GM21723 (cell line): Measurements from ENCODE around the gene GNG12.

Experiments
- ATAC-seq: cut with Tn5 transposase; IDR thresholded peaks from one replicate; pipeline ENCODE4 v1.9.1; 2021; ENCODE audit warnings: mild to moderate bottlenecking, moderate library complexity; ENCODE audit not compliant: unreplicated experiment

The GNG12 gene

DNA sequence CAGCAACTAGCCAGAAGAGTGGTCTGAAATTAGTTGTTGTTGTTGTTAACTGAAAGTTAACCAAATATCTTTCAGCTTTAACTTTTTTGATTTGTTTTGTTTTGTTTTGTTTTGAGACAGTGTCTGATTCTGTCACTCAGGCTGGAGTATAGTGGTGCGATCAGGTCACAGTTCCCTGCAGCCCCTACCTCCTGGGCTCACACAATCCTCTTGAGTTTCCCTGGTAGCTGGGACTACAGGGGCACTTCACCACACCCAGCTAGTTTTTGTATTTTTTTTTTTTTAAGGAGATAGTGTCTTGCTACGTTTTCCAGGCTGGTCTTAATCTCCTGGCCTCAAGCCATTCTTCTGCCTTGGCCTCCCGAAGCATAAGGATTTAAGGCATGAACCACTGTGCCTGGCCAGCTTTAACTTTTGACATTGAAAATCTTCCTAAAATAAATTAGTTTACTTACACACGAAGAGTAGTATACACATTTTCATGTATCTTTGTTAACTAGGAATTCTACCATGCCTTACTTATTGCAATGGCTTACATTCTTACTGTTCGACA, 45.0 kb downstream of the GNG12 start:
- no peak for ATAC-seq

DNA sequence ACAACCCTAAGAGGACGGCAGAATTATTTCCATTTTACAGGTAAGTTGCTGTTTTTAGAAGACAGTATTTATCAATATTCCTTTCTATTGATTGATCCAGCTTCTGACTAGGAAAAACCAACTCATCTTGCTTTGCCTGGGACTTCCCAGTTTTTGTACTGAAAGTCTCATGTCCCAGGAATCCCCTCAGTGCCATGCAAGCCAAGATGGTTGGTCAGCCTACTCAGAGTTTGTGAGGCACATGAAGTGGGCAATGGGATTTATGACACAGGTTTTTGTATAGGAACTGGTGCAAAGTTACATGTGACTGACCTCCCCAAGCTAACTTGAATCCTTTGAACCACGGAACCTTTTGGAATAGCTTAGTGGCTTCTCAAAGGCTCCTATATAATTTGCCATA, 45.5 kb downstream of the GNG12 start:
- ATAC-seq: no peak

DNA sequence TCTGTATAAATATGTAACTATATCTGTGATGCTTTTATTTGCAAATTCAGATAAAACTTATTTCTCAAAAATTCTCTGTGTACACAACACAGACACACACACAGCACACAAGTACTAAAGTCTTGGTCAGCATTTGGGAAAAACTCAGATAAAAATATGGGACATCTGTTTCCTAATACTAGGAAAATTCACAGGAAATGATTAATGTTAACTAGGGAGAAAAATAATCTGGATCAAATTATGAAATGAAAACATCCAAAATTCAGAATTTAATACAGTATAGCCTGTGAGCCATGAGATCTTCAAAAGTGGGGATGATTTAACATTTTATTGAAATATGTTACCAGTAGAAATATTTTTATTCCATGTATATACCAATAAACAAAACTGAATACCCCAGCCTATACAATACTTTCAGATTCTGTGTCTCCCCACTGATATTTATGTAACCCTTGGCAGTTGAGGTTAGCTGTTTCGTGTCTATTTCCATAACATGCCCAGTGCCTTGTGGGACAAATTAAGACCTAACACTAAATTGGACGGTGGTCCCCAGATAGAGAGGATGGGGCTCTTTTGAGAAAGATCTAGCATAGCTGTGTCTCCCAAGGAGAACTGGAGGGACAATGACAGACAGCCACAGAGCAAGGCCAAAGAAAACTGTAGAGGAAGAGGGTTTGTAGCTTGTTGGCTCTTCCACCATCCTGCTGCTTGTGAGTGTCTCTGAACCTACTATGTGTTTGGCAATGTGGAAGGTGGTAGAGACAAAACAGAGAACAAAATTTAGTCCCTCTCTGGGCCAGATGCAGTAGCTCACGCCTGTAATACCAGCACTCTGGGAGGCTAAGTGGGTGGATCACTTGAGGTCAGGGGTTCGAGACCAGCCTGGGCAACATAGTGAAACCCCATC, 47.2 kb downstream of the GNG12 start:
- ATAC-seq: no peak

DNA sequence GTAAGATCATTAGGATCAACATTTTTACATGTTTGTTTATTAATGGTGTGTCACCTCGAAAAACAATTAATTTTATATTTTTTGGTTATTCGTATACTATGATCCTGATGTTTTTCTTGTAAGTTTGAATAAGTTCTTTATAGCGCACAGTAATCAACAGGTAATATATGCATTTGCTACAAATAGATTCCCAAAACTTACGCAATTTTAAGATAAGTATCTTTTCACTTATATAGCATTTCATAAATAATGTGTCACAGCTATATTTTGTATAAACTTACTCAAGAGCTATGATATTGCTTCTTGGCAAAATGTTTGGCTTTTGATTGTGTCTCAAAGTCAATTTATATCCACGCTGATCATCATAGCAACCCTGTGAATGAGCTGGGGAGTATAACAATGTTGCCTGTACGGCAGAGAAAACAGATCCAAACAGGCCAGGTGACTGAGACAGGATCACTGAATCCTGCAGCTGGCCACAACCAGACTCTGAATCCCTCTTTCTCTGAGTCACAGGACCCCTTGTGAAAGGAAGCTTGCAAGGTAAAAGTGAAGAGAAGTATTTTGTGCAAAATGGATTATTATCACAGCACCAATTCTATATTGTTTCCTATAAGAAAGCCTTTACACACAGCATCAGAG, 48.6 kb downstream of the GNG12 start:
- ATAC-seq: no peak

DNA sequence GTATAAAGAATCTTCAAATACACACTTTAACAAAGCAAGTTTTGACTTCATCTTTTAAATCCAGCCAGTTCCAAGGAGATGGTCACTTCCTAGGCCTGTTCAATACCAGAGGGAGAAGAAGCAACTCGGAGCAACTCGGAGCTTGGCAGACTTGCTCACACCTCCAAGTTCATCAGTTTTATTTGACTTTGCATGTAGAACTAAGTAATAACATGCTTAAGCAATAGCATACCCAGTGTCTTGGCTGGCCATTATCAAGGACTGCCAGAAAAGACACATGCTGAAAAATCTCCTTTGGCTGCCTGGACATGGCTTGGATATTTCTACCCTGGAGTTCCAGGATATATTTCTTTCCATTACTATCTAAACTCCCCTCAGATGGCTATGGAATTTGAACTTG, 52.6 kb downstream of the GNG12 start:
- ATAC-seq: no peak

DNA sequence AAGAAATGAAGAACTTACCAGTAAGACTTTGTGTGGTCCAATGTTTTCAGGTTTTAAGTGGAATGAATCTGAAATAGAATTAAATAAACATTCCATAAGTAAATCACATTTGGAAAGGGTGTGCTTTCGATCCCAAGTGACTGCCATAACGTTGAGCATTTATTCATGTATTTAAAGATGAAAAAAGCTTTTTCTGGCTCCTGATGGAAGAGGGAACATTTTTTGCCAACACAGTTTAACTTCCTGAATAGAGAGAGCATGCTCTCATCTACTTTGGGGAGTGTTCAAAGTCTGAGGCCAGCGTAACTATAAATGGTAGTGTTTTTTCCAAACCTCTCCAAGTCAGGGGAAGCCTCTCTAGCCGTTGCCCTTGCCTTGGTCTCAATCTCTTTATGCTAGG, 55.8 kb downstream of the GNG12 start:
- no peak for ATAC-seq

DNA sequence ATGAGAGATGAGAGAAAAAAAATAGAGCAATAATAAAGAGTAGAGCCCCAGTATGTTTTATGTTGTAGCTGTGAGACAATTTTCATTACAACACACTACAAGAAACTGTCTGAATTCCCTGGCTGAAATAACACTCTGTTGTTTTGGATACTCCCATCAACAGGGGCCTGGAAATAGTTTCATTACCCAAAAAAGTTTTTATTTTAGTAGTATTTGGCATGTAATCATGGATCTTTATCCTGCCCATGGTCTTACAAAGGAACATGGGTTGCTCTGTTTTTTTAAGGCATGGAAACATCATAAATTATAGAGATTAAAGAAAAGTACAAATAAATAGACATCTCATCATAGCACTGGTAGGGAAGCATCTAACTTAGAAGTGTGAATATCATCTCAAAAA, 56.3 kb downstream of the GNG12 start:
- ATAC-seq: no peak

DNA sequence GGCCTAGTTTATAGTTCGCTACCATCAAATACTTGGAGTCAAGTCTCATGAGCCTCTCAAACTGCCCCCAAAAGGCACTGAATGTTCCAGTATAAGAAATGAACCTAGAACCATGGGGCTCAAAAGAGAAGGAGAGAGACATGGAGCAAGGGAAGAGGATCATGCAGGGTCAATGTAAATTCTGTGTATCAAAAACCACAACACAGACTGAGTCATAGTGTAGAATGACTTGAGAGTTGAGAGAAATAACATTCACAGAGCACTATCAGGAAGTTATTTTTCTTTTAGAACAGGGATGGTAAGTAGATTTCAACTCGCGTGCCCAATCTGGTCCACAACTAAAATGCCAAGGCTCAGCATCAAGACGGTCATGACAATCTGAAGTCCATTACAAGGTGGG, 59.8 kb downstream of the GNG12 start:
- no peak for ATAC-seq

DNA sequence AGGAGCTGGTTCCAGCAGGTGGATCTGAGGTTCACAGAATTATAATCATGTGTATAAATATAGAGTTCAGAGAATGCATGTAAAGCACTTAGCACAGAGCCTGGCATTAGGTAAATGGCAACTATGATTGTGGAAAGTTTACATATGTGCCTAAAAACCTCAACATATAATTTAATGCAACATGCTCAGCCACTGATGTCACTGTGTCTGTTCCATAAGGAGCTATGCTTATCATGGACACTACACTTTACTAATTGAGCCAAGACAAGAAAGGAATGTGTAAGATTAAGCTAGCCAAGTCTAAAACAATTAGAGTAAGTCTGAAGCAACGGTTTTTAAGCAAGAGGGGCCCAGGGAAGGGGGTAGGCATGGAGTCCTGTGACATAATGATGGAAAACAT, 61.5 kb downstream of the GNG12 start:
- ATAC-seq: no peak

DNA sequence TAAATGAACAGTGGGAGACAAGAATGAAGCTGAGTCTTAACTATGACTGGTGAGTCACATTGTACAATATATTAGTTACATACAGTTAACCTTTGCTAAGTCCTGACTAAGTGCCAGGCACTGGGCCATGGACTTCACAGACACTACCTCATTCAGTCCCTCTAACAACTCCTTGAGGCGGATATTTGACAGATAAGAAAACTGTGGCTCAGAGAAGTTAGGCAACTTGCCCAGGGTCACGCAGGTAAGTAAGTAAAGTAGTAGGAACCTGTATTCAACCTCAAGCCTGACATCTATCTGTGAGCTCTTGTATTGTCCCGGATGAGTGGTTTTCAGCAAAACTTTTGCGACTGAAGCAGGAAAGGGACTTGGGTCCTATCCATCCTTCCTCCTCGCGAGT, 62.1 kb downstream of the GNG12 start:
- ATAC-seq: no peak

DNA sequence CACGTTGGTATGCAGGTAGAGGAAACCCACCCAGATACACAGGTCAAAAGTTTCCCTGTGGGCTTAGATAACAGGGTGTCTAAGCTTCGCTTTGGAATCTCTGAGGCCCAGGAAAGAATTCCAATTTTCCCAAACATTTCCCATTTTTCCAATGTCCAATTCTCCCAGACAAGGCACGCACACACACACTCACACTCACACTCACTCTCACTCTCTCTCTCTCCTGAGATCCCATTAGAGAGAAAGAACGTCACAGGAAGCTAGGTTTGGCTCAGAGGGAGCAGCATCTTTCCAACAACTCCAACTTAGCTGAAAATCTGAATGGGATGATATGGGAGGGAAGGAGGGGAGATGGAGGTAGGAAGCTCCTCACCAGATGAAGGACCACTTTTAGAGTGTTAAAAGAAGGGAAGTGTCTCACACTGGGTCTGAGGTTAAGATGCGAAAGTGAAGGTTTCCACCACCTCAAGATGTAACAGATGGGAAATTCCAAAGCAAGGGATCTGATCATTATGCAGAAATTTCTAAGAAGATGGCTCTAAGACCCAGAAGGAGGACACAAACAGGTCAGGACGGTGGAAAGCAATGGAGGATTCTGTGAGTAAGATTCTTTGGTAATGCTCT, 63.5 kb downstream of the GNG12 start:
- no peak for ATAC-seq

DNA sequence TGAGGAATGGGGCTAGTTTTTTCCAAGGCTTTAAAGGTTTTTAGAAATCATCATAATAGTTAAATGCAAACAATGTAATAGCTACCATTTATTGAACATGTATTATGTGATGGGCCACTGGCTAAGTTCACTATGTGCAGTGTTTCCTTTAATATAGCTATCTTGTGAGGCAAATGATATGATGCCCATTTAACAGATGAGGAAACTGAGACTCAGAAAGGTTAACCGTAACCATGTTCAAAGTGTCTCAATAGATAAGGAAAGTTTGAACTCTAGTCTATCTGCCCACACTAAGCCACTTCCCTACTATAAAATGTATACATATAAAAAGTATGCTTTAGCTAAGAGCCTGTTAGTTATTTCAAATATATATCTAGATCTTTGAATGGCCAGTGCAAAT, 64.8 kb downstream of the GNG12 start:
- ATAC-seq: no peak

DNA sequence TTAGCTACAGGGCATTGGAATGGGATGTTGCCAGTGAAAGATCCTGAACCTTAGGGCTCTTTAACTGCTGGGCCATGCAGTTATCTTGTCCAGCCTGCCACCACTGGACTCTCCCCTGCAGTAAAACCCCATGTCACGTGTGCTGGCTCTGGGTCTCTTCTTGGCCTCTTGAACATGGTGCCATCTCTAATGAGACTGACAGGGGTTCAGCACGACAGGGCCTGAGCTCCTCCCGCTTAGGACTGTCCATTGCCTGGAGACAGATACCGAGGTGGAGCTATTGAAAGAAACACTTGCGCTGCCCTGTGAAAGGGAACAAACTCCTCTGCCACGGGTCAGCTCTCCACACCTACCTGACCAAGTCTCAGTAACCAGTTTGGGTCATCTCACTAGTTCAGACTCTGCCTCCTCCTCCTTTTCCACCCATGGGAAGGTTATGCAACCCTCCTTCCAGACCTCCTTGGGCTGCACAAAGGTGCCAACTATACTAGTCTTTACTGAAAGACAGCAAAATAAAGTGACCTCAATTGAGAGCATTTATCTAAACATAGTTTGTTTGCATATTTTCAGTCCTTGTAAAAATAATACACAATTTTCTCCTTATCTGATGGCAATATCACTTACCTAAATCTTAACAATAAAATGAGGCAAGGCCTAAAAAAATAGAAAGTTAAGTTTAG, 66.0 kb downstream of the GNG12 start:
- no peak for ATAC-seq

DNA sequence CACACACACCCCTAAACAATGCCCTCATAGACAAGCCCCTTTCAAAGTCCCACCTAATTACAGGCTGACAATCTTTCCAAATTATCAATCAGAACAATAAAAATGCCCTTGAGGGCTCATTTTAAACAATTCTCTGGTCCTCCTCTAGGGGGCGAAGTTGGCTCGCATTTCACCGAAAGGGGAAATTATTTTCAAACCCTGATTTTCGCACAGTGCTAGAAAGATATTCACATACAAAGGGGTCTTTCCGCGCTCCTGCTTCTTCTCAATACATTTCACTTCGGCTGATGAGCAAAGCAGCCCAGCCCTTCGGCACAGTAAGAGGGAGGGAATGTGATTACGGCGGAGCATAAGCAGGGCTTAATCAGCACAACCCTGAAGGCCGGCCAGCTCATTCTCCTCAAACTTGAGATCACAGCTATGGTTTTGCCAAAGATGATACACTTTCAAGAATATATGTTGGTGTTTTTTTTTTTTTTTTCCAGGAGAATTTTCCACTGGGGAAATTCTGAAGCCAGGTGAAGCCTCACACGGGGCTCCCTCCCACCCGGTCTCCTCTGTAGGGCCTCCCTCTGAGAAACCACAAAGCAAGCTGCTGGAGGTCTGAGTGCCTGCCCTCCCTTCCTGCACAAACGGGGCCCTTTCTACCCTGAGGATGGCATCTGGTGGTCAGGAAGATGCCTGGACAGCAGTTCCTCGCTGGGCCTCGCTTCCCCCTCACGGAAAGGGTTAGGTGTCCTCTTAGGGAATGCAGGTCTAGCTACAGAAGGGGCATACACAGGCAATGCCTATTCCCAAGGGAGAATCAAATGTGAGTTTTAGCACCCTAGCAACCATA, 66.9 kb downstream of the GNG12 start:
- ATAC-seq: peak; percentile 50

DNA sequence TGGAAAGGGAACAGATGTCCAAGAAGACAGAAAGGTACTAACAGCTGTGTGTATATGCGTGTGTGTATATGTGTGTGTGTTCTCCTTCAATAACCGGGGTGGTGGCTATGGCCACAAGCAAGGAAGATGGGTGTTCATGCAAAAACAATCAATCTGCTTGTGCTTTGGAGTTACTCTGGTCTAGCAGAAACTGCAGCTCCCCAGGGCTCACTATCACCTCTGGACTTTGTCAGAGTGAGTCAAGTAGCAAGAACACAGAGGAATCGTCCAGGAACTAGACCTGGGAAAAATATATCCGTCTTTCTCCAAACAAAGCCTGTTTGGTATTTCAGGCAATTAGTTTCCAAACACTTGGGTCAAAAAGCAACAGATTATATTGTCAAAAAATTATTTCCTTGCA, 68.6 kb downstream of the GNG12 start:
- no peak for ATAC-seq

DNA sequence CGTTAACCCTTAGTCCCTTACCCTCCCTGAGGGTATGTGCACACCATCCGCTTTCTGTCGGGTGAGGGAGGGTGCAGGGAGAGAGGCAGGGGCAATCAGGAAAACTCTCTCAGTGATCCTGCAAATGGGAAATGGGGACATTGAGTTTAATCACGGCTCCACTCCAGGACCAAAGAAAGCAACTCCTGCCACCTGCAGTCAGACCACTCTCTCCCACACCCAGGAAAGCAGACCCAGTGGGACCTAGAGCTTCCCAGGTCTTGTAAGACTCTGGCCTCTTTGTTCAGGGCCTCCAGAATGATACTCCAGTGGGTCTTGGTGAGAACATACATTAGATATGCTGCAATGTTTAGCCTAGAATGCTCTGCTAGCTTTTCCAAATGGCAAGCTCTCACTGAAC, 71.5 kb downstream of the GNG12 start:
- ATAC-seq: no peak

DNA sequence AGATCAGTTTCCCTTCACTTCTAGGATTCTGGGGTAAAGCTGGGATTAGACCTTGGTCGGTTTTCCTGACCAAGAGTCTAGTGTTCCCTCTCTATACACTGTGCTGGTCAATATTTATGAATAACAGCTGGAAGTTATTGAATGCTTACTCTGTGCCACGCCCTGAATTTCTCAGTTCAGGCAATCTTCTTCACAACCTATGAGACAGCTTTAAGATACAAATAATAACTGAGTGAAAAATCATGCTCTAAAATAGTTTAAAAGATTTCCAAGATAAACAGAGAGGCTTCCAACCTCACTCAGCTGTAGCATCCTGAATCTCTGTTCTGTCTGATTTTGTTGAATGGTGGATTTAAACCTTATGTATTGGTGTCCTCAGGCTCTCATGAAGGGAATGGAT, 72.2 kb downstream of the GNG12 start:
- no peak for ATAC-seq

DNA sequence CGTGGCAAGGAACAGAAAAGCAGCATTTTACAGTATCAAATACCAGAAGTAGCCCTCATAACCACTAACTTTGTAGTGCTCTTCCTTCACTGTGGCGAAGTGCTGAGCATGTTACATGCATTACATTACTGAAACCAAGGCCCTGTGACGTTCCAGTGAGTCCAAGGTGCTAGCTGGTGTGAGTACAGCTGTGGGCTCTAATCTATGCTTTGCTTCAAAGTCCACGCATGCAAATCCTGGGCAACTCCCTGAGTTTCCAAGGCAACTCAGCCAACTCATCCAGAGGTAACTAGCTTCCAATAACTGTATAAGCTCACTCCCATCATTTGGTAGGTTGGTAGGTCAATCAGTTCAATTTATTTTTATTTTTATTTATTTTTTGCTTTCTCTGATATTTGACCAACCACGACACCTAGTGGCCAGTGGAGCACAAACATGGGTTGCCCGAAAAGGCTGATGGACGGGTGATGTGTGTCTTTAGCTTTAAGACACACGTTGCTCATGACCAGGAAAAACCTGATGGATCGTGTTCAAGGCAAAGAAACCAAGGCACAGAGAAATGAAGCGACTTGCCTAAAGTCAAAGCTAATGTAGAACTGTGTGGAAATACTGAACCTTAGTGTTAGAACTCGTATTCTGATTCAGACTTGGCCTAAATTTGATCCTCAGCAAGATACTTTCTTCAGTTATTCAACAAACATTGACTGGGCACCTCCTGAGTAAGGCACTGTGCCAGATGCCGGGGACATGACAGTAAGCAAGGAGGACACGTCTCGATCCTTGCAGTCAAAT, 73.0 kb downstream of the GNG12 start:
- peak; percentile 100 for ATAC-seq

DNA sequence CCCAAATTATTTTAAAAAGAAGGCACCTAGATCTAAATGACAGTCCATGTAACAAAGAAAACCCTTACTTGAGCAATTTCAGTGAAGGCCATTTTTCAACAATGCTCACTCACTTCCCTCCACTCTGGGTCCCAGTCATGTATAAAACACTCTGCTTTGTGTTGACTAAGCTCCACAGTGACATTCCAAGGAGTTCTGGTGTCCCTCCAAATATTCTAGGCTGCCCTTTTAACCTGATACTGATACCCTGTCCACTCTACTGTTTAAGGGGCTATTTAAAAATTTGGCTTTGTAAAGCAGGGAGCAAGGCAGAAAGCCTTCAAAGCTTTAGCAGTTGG, 73.6 kb downstream of the GNG12 start:
- peak; percentile 15 for ATAC-seq

DNA sequence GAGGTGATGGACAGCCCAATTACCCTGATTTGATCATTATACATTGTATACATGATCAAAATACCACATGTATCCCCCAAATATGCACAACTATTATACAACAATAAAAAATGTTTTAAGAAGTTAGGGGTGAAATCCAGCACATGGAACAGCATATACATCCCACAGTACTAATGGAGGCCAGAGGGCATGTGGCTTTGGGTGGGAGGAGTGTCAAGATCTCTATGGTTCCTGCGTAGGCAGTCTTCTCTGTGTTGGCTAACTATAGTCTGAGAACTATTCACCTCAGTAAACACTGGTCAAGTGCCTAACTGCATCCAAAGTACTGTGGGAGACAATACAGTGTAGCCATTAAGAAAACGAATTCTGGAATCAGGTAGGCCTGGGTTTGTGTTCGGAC, 74.2 kb downstream of the GNG12 start:
- ATAC-seq: no peak
